HG02763 (cell line): Measurements from ENCODE around the gene CELF2.

Experiments used
- ATAC-seq: cut with Tn5 transposase; IDR thresholded peaks from one replicate; pipeline ENCODE4 v1.9.1; 2021; ENCODE audit warnings: mild to moderate bottlenecking, moderate library complexity; ENCODE audit not compliant: unreplicated experiment

The CELF2 gene

GRCh38 chr10:11317936-11318670, 300.4 kb downstream of the CELF2 start:
- ATAC-seq: no peak

GRCh38 chr10:11318826-11319598, 301.3 kb downstream of the CELF2 start:
- ATAC-seq: no peak

GRCh38 chr10:11319990-11320602, 302.4 kb downstream of the CELF2 start:
- ATAC-seq: no peak

GRCh38 chr10:11320809-11321520, 303.3 kb downstream of the CELF2 start:
- ATAC-seq: no peak

- no peak for ATAC-seq
These were observed 305.0 kb downstream of the CELF2 start for GRCh38 chr10:11322698-11323097.

GRCh38 chr10:11324761-11325321, 307.2 kb downstream of the CELF2 start:
- ATAC-seq: no peak

DNA sequence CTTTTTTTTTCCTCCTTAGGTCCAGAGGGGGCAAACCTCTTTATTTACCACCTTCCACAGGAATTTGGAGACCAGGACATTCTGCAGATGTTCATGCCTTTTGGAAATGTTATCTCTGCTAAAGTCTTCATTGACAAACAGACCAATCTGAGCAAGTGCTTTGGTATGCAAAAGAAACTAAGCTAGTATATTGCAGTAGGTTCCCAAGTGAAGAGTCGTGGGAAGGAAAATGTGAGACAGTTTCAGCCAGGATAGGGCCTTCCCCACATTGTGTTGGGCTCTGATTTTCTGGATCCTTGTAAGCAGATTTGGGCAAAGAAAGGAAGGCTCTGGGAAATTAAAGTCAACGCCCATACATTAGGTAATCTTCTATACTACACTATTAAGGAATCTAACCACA, 308.1 kb downstream of the CELF2 start:
- ATAC-seq: no peak

GRCh38 chr10:11326241-11326640, 308.6 kb downstream of the CELF2 start:
- no peak for ATAC-seq

GRCh38 chr10:11326913-11327616, 309.4 kb downstream of the CELF2 start:
- no peak for ATAC-seq

DNA sequence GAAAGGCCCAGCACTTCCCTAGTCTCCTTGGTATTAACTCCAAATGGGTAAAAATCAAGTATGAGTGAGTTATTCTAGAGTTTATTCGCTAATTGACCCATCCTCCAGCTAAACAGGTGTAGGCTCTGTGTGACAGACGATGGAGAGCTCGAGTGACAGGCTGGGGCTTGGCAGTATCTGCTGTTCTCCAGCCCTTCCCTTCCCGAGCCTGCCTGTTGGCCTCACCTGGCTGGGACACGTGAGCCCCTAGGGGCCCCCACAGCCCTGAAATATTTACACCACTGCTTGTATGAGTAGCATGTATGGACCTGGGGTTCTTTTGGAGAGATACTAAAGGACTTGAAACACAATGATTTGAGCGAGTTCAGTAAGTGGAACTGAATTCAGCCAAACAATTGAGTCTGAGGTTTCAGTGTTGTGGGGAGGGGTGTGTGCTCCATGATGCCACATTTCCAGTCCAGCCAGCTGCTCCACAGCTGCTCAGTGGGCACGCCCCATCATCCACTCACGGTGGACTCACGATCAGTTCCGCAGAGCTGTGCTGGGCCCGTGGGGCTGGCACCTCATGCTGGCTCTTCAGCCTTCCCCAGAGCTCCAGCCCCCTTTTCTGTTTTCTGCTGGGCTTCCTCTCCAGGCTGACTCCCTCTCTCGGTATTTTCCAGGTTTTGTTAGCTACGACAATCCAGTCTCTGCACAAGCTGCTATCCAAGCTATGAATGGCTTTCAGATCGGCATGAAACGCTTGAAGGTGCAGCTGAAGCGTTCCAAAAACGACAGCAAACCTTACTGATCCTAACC, 310.8 kb downstream of the CELF2 start:
- no peak for ATAC-seq

- ATAC-seq: no peak
These were observed 311.5 kb downstream of the CELF2 start for GRCh38 chr10:11329062-11329673.

GRCh38 chr10:11330383-11331045, 312.8 kb downstream of the CELF2 start:
- no peak for ATAC-seq

DNA sequence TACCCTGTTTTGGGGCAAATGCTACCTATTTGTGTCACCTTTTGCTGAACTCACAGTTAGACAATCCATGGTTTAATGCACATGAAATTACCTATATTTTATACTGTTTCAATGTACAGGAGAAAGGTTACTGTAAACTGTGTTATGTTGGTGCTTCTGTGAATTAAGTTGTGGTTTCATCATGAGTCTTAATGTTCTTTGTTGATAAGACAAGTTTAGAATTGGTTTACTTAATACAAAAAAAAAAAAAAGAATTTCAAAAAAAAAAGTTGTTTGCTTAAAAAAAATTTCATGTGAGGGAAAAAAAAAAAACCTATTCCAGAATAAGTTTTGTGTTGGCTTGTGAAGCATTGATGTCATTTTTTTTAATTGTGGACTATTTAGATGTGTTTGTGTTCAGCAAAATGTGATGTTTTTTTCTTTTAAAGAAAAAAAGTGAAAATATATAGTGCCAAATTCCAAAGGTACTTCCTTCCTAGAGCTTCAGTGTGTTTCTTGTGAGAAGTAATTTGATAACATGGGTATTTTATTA, 313.4 kb downstream of the CELF2 start:
- ATAC-seq: no peak

DNA sequence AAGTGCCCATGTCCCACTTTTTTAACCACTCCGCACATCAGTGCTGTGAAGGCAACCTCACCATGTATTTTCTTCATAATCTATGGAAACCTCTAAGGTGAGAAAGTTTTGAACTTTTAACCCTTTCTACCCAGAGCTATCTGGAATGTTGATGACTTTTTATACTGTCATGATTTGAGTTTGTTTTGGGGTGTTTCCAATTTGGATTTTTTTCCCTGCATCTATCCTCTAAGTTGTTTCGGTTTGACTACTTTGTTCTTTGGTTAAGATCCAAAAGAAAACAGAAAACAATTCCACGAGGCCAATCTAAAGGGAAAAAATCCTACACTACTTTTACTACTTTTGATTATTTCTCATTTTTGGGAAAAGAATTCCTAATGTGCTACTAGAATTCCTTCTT, 314.1 kb downstream of the CELF2 start:
- no peak for ATAC-seq

GRCh38 chr10:11332846-11333245, 315.2 kb downstream of the CELF2 start:
- ATAC-seq: no peak

- no peak for ATAC-seq
These were observed 316.8 kb downstream of the CELF2 start for GRCh38 chr10:11334436-11334835.

DNA sequence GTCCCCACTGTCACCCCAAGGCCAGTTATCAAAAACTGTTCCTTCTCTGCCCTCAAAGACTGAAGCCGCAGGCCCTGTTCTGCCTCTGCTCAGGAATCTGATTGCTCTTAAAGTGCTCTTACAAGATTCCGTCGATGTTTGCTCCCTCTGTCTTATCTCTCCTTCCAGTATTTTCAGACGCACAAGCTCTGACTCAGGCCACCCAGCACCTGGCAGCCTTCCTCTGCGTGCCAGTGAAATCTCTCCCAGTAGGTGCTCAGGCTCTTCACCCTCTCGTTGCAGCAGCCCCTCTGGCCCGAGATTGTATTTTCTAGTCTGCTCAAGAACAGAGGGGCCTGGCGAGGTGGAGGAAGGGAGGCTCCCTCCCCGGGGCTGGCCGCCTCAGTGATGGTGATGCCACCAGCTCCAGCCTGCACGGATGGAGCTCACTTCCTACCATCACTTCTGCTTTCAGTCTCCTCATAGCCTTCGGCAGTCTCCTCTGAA, 317.5 kb downstream of the CELF2 start:
- no peak for ATAC-seq

DNA sequence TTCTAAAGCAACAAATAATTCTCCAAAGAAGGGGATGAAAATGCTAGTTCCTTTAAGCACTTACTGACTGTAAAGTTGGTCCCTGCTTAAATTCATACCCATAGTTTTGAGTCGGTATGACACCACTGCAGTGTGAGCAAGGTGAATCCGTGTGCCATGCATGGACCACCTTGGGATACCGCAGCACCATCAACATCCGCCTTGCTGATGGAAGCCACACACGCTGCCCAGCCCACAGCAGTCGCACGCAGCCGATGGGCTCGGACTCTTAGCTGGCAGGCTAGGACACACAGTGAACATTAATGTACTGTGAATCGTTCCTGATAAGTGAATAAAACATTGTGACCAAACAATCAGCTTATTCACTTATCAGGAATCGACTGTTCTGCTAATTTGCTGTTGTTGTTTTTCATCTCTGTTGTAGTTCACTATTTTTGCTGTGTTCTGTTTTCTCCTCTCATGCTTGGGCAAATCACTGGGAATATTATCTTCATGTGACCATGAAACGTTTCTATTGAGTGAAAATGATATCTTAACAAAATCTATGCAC, 318.3 kb downstream of the CELF2 start:
- ATAC-seq: no peak
